GM12875 (cell line): Measurements from ENCODE around the gene GPR176.

Source experiments
- H3K4me3 ChIP-seq: one replicate; pipeline ENCODE4 v1.5.1; 2011; ENCODE audit warnings: low read depth, low read length, control low read depth
- TF ChIP-seq, protein P1 (sequence below): IDR thresholded peaks from 2 replicates; pipeline ENCODE4 v1.5.1; 2011; ENCODE audit warnings: low read depth, mild to moderate bottlenecking, control low read depth, inconsistent platforms, low read length, moderate library complexity, borderline replicate concordance; ENCODE audit not compliant: insufficient read depth

GPR176 gene

DNA sequence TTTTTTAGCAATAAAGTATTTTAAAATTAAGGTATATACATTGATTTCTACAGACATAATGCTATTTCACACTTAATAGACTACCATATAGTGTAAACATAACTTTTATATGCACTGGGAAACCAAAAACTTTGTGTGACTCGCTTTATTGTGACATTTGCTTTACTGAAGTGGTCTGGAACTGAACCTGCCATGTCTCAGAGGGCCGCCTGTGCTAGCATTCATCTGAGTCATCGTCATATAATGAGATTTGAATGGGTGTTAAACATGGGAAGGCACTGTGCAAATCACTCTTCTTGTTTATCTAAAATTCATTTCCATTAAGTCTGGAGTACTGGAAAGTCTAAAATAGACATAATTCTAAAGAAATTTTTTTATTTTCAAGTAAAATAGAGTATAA is 26.8 kb upstream of the GPR176 start:
- TF ChIP-seq, protein P1, sequence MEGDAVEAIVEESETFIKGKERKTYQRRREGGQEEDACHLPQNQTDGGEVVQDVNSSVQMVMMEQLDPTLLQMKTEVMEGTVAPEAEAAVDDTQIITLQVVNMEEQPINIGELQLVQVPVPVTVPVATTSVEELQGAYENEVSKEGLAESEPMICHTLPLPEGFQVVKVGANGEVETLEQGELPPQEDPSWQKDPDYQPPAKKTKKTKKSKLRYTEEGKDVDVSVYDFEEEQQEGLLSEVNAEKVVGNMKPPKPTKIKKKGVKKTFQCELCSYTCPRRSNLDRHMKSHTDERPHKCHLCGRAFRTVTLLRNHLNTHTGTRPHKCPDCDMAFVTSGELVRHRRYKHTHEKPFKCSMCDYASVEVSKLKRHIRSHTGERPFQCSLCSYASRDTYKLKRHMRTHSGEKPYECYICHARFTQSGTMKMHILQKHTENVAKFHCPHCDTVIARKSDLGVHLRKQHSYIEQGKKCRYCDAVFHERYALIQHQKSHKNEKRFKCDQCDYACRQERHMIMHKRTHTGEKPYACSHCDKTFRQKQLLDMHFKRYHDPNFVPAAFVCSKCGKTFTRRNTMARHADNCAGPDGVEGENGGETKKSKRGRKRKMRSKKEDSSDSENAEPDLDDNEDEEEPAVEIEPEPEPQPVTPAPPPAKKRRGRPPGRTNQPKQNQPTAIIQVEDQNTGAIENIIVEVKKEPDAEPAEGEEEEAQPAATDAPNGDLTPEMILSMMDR: no peak
- no peak overlapping the region for H3K4me3 ChIP-seq

DNA sequence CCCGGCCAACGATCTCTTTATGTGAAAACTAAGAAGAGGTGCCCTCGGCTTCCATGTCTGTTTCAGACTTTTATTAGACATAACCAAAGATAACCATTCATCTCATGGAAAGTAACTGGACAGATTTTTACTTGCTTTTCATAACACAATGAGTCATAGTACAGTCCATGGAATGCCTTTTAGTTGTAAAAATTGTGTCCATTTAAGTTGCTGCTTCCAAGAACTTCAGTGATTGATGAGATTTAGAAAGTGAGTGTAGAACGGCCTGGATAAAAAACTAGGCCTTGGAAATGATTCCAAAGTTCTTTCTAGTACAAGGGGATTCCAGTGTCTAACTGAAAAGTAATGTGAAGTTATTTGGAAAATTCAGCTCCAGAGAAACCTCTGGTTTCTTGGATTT is 24.7 kb upstream of the GPR176 start:
- no peak overlapping the region for H3K4me3 ChIP-seq

DNA sequence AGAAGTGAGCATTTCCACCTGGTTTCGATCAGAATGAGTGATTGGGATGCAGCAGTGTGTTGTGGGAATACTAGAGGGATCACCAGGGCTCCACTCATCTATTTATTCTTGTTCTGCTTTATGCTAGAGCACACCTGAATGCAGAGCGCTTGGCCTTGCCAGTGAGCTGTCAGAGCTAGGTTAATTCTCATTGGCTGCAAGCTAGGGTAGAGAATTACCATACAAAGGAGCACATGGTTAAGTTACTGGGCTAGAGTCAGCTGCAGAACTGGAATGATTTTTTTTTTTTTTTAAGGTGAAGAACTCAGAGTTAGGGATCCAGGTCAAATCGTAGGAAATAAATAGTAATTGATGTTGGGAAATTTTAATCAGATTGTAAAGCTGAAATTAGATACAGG is 22.7 kb upstream of the GPR176 start:
- no peak overlapping the region for H3K4me3 ChIP-seq
- TF ChIP-seq, protein P1: no peak

More for the DNA sequence above, 24.7 kb upstream of the GPR176 start:
- TF ChIP-seq, protein P1: no peak

DNA sequence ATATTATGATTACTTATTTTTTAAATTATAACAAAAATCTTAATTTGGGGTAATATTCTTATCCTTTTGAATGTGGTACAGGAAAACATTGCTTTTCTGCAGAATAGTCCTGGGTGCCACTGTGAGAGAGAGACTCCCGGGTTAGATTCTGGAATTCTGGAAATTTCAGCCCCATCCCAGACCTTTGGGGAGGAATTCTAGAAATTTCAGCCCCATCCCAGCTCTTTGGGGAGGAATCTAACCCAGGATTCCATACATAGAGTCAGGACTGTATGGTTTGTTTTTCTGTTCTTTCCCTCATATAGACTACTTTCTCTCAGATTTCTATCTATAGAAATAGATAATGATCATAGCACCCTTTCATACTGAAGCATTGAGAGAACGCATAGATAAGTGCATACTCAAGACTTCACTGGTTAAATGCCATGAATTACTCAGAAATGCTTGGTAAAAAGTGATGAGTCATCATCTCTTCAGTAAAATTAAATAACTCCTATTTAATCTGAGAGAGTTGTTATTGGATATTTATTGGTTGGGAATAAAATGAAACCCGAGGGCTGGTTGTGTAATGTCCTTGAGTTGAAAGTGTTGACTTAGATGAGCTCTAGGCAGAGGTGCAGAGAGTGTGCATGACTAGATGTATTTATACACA is 22.2 kb upstream of the GPR176 start:
- no peak overlapping the region for H3K4me3 ChIP-seq
- TF ChIP-seq, protein P1: no peak

DNA sequence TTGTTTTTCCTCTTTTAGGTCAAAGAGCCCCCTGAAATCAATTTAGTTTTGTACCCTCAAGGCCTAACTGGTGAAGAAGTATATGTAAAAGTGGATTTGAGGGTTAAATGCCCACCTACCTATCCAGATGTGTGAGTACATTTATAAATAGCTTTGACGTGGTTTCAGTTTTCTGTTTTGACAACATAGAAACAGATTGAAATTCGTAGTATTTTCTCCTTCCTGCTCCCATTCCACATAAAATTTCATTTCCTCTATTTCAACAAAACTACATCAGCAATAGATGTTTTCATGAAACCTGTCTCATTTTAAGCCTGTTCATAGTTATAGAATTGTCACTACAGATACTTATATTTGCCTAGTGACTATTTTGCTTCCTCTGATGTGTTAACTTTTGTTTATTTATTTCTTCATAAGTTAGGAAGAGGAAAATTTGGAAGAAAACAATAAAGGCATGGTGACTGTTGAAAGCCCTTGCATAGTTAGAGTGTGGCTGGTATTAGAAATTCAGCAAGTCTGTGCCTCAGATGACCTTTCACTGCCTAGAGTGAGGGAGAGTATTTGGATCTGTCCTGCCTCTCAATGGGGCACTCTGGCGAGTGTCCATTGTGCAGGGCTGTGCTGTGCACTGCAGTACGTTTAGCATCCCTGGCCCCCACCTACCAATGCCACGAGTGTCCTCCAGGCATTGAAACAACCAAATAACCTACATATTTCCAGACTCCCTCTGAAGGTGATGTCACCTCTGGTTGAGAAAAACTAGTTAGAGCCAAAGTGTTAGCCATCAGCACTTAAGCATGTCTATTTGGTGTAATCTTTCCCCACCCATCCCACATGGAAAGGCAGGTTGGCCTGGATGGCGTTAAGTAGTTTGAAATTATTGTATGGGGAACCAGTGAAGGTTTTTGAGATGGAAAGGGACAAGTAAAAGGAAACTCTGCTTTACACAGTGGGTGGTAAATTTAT is 19.7 kb upstream of the GPR176 start:
- TF ChIP-seq, protein P1: no peak
- H3K4me3 ChIP-seq: no peak overlapping the region

DNA sequence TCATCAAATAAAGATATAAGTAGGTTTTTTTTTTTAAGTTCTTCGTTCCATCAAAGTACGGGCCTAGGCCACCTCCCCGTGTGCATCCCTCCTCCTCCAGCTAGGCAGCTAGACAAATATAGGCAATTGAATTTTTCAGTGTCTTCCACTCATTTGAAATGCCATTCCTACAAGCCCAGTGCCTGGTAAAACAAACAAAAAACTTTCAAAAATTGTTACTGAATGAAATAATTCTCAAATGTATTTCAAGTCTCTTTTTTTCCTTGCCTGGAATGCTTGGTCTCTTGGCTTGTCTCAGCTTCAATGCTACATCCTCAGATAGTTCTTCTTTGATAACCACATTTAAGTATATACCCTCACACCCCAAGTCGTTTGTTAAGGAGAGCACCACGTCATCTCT is 17.6 kb upstream of the GPR176 start:
- TF ChIP-seq, protein P1: no peak
- no peak overlapping the region for H3K4me3 ChIP-seq
